Transverse colon (tissue), 3 donors: Measurements from ENCODE around the gene CLDN22.

Experiments used
- EP300 ChIP-seq: sonication (generic); formaldehyde crosslinking; IDR thresholded peaks from one replicate; pipeline ENCODE4 v1.6.1; 2017; ENCODE audit warnings: antibody characterized with exemption, low read depth
- POLR2A ChIP-seq: fragments of 450-650 bp; IDR thresholded peaks from one replicate; pipeline ENCODE4 v1.6.1; 2016; ENCODE audit warnings: antibody characterized with exemption, mild to moderate bottlenecking, moderate library complexity
- TF ChIP-seq, protein P1 (sequence below), 5 experiments: fragments of 200-600 bp in 3 of 5; fragments of 450-650 bp in 2 of 5; sonication (generic) in 3 of 5; IDR thresholded peaks; 1 replicate in 2 of 5; 2 replicates in 3 of 5; pipeline ENCODE4 v1.5.1; 2016 to 2017; ENCODE audit warnings: antibody characterized with exemption in 5 of 5, inconsistent platforms in 3 of 5, mild to moderate bottlenecking in 2 of 5, moderate library complexity in 1 of 5

DNA sequence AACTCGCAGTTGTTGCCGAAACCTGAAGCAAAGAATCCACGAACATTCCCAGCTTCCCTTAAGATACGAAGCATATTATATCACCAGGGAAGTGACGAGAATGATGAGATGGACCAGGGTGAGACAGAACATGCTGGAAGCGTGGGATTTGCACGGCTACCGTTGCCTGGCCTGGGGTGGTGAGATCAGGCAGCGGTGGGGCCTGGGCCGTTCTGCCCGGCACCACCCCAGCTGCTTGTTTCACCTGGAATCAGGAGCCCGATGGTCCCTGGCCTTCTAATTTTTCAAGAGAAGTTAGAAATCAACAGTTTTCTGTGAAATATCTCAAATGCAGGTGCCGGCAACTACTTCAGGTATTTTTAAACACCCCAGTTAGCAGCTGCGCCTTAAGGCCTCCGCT, 5.7 kb downstream of the CLDN22 start:
- TF ChIP-seq, protein P1, sequence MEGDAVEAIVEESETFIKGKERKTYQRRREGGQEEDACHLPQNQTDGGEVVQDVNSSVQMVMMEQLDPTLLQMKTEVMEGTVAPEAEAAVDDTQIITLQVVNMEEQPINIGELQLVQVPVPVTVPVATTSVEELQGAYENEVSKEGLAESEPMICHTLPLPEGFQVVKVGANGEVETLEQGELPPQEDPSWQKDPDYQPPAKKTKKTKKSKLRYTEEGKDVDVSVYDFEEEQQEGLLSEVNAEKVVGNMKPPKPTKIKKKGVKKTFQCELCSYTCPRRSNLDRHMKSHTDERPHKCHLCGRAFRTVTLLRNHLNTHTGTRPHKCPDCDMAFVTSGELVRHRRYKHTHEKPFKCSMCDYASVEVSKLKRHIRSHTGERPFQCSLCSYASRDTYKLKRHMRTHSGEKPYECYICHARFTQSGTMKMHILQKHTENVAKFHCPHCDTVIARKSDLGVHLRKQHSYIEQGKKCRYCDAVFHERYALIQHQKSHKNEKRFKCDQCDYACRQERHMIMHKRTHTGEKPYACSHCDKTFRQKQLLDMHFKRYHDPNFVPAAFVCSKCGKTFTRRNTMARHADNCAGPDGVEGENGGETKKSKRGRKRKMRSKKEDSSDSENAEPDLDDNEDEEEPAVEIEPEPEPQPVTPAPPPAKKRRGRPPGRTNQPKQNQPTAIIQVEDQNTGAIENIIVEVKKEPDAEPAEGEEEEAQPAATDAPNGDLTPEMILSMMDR (IDR thresholded peaks at IDR 0.05), result no peak
- TF ChIP-seq POLR2A (no peak), EP300 (no peak)
